ENCODE measurements around the gene SLC5A8.
"Not testable (repeated sequence)": the region's sequence is repeated elsewhere in the genome, so short reads cannot be mapped to it uniquely, and the experiment has no call there.

The SLC5A8 gene

GRCh38 chr12:101166866-101167265 is 43.2 kb downstream of the SLC5A8 start:
- no peak for DNase-seq

- no peak for DNase-seq
Observed at GRCh38 chr12:101165319-101165718, 44.7 kb downstream of the SLC5A8 start.

DNA sequence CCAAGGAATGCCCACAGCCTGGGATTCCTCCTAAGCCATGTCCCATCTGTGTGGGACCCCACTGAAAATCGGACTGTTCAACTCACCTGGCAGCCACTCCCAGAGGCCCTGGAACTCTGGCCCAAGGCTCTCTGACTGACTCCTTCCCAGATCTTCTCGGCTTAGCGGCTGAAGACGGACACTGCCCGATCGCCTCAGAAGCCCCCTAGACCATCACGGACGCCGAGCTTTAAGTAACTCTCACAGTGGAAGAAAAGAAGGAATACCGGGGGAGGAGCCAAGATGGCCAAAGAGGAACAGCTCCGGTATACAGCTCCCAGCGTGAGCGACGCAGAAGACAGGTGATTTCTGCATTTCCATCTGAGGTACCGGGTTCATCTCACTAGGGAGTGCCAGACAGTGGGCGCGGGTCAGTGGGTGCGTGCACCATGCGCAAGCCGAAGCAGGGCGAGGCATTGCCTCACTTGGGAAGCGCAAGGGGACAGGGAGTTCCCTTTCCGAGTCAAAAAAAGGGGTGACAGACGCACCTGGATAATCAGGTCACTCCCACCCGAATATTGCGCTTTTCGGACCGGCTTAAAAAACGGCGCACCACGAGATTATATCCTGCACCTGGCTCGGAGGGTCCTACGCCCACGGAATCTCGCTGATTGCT is 64.1 kb downstream of the SLC5A8 start:
- not testable (repeated sequence) for DNase-seq

DNA sequence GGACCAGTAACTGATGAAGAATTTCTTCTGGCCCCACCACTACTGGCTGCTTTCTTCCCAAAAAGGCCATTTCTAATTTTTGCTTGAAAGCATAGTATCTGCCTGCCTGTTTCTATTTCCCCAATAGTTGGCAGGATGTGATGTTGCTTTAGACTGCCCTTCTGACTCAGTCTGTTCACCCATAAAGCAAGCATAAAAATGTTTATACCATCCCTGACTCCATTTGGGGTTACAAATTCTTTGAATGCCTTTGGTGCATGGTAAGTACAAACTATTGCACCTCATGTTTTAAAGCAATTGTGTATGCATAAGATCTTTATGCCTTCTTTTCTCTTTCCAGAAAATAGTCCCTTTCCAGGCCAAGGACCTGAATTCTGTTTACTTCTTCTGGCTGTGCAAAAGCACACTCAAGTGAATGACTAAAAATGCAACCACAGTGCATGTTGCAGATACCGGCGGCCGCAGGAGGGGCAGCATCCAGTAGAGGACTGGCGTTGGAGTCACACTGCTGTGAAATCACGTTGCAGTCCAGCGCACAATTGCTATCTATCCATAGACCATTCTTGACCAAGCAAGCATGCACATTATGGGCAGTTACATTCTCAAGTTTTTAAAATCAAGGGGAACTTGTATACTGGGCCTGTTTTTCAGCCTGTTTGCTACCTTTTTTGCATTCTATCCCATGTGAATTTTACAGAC is 82.4 kb downstream of the SLC5A8 start:
- DNase-seq = no peak

GRCh38 chr12:101117842-101118241 is 92.2 kb downstream of the SLC5A8 start:
- DNase-seq = no peak

DNA sequence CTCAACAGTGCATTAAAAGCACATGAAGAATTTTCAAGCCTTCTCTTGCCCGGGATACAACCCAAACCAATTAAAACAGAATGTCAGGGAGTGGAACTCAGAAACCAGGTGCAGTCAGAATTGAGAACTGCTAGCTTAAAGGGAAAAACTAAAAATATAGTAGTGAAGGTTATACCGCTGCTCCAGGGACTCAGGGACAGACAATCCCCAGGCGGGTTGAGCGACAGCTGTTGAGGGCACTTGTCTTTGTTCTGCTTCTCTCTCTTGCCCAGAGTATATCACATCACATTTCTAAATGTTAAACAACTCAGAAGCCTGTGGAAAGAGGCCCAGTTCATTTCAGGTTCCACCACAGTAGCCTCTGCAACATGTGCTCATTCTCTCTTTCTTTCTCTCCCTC is 93.1 kb downstream of the SLC5A8 start:
- DNase-seq = no peak

- no peak for DNase-seq
Observed at GRCh38 chr12:101115326-101115725, 94.7 kb downstream of the SLC5A8 start.

DNA sequence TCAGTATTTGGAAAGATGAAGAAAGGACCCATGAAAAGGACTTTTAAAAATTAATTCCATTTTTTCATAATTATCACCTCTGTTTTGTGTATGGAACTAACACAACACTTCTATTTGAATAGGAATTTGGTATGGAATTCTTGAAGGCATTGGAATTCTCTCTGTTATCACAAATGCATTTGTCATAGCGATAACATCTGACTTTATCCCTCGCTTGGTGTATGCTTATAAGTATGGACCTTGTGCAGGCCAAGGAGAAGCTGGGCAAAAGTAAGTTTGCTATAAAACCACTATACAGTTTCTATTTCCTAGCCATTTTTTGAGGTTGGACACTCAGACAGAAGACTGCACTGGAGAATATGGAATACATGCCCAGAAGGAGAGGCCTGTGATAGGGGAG is 98.6 kb downstream of the SLC5A8 start:
- no peak for DNase-seq

GRCh38 chr12:101110866-101111265 is 99.2 kb downstream of the SLC5A8 start:
- DNase-seq = no peak

- DNase-seq = no peak
Observed at GRCh38 chr12:101108130-101108529, 101.9 kb downstream of the SLC5A8 start.

GRCh38 chr12:101107032-101107763 is 102.8 kb downstream of the SLC5A8 start:
- no peak for DNase-seq
